Measurements from ENCODE around the gene MAP4. TPM values are rescaled to one million over a fixed set of nuclear protein-coding genes. Genes with fewer than 3 reads are reported as not detected.
"Not testable (repeated sequence)": the region's sequence is repeated elsewhere in the genome, so short reads cannot be mapped to it uniquely, and the experiment has no call there.

Gene MAP4
- polyA plus RNA-seq, 3 donors: 6.2 to 24.1 (median 18.4) TPM

GRCh38 chr3:48065035-48065434, 48.8 kb upstream of the MAP4 start:
- H3K79me2 ChIP-seq (ENCODE audit: insufficient read depth, low read length): peaks cover 60% of the 10 kb centered on the region
- no peak overlapping the region for H3K27ac ChIP-seq (ENCODE audit: low read depth in 1 of 2, low read length in 2 of 2)
- H4K20me1 ChIP-seq (ENCODE audit: insufficient read depth, low read length): peaks cover 39% of the 10 kb centered on the region
- Mint-ChIP-seq H3K4me3 (no peak overlapping the region), H3K27me3 (ENCODE audit: low read depth in 3 of 3) (no peaks in the 10 kb centered on the region), H3K36me3 (peaks cover 3 to 6% of the 10 kb centered on the region in 2 donors), H3K4me1 (peaks cover 21% of the 10 kb centered on the region), H3K27ac (peak overlapping the region in 1 of 7 donors; percentile 57), H3K9me3 (peaks cover 0 to 4% (median 2%) of the 10 kb centered on the region in 7 donors)
- H3K9me3 ChIP-seq (replicated peaks in 1 of 2; ENCODE audit: control insufficient read depth in 1 of 2, insufficient read depth in 1 of 2, low read length in 2 of 2): no peaks in the 10 kb centered on the region
- H3K4me3 ChIP-seq (replicated peaks in 1 of 3; ENCODE audit: low read depth in 2 of 3, low read length in 3 of 3): no peak overlapping the region
- WGBS (ENCODE audit: insufficient coverage): no CpG with 5 or more reads among the region's 1 CpG
- H3K36me3 ChIP-seq (replicated peaks in 1 of 2; ENCODE audit: control insufficient read depth in 1 of 2, insufficient read depth in 2 of 2, low read length in 2 of 2): peaks cover 0 to 6% of the 10 kb centered on the region in 2 donors
- TF ChIP-seq, protein P1, sequence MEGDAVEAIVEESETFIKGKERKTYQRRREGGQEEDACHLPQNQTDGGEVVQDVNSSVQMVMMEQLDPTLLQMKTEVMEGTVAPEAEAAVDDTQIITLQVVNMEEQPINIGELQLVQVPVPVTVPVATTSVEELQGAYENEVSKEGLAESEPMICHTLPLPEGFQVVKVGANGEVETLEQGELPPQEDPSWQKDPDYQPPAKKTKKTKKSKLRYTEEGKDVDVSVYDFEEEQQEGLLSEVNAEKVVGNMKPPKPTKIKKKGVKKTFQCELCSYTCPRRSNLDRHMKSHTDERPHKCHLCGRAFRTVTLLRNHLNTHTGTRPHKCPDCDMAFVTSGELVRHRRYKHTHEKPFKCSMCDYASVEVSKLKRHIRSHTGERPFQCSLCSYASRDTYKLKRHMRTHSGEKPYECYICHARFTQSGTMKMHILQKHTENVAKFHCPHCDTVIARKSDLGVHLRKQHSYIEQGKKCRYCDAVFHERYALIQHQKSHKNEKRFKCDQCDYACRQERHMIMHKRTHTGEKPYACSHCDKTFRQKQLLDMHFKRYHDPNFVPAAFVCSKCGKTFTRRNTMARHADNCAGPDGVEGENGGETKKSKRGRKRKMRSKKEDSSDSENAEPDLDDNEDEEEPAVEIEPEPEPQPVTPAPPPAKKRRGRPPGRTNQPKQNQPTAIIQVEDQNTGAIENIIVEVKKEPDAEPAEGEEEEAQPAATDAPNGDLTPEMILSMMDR (IDR thresholded peaks at IDR 0.05): no peak
- peaks cover 0 to 6% of the 10 kb centered on the region in 2 donors for H3K4me1 ChIP-seq (ENCODE audit: control insufficient read depth in 1 of 2, insufficient read depth in 2 of 2, low read length in 2 of 2)
- H3K27me3 ChIP-seq (ENCODE audit: control insufficient read depth in 2 of 2, insufficient read depth in 2 of 2, low read length in 2 of 2): no peaks in the 10 kb centered on the region
- intact Hi-C loops (cut with micrococcal nuclease): no loop called here
- no peak overlapping the region for H3K4me2 ChIP-seq (replicated peaks; ENCODE audit: extremely low read depth, low read length, poor library complexity, severe bottlenecking)
- DNase-seq: no peak
- no peak overlapping the region for H3K9ac ChIP-seq (ENCODE audit: insufficient read depth, low read length, poor library complexity, severe bottlenecking)
- H2AFZ ChIP-seq (ENCODE audit: insufficient read depth, low read depth, low read length, poor library complexity, severe bottlenecking): no peak overlapping the region

DNA sequence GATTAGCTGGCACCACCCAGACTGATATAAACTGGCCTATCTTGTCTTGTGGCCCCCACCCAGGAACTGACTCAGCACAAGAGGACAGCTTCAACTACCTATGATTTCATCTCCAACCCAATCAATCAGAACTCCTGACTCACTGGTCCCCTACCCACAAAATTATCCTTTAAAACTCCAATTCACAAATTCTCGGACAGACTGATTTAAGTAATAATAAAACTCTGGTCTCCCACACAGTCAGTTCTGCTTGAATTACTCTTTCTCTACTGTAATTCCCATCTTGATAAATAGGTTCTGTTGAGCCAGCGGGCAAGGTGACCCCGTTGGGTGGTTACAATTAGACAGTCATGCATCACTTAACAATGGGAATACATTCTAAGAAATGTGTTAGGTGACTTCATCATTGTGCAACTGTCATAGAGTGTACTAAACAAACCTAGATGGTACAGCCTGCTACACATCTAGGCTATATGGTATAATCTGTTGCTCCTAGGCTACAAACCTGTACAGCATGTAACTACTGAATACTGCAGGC, 48.1 kb upstream of the MAP4 start:
- 100% methylated on average over 1 of the region's 3 CpGs for WGBS (ENCODE audit: insufficient coverage)
- H3K4me1 Mint-ChIP-seq: peaks cover 21% of the 10 kb centered on the region
- H3K9me3 Mint-ChIP-seq: peaks cover 0 to 4% (median 2%) of the 10 kb centered on the region in 7 donors
- TF ChIP-seq, protein P1 (IDR thresholded peaks at IDR 0.05): no peak
- intact Hi-C loops (cut with micrococcal nuclease): no loop called here
- Histone ChIP-seq H3K9me3 (replicated peaks in 1 of 2; ENCODE audit: control insufficient read depth in 1 of 2, insufficient read depth in 1 of 2, low read length in 2 of 2) (no peaks in the 10 kb centered on the region), H3K4me1 (ENCODE audit: control insufficient read depth in 1 of 2, insufficient read depth in 2 of 2, low read length in 2 of 2) (peaks cover 0 to 6% of the 10 kb centered on the region in 2 donors), H3K9ac (ENCODE audit: insufficient read depth, low read length, poor library complexity, severe bottlenecking) (no peak overlapping the region), H3K4me3 (replicated peaks in 1 of 3; ENCODE audit: low read depth in 2 of 3, low read length in 3 of 3) (no peak overlapping the region), H3K27ac (ENCODE audit: low read depth in 1 of 2, low read length in 2 of 2) (no peak overlapping the region), H2AFZ (ENCODE audit: insufficient read depth, low read depth, low read length, poor library complexity, severe bottlenecking) (no peak overlapping the region), H3K36me3 (replicated peaks in 1 of 2; ENCODE audit: control insufficient read depth in 1 of 2, insufficient read depth in 2 of 2, low read length in 2 of 2) (peaks cover 0 to 2% of the 10 kb centered on the region in 2 donors), H4K20me1 (ENCODE audit: insufficient read depth, low read length) (peaks cover 45% of the 10 kb centered on the region), H3K4me2 (replicated peaks; ENCODE audit: extremely low read depth, low read length, poor library complexity, severe bottlenecking) (no peak overlapping the region), H3K27me3 (ENCODE audit: control insufficient read depth in 2 of 2, insufficient read depth in 2 of 2, low read length in 2 of 2) (no peaks in the 10 kb centered on the region), H3K79me2 (ENCODE audit: insufficient read depth, low read length) (peaks cover 54% of the 10 kb centered on the region)
- H3K36me3 Mint-ChIP-seq: peaks cover 2 to 6% of the 10 kb centered on the region in 2 donors
- H3K27me3 Mint-ChIP-seq (ENCODE audit: low read depth in 3 of 3): no peaks in the 10 kb centered on the region
- no peak overlapping the region for H3K4me3 Mint-ChIP-seq
- H3K27ac Mint-ChIP-seq: no peak overlapping the region
- no peak for DNase-seq

DNA sequence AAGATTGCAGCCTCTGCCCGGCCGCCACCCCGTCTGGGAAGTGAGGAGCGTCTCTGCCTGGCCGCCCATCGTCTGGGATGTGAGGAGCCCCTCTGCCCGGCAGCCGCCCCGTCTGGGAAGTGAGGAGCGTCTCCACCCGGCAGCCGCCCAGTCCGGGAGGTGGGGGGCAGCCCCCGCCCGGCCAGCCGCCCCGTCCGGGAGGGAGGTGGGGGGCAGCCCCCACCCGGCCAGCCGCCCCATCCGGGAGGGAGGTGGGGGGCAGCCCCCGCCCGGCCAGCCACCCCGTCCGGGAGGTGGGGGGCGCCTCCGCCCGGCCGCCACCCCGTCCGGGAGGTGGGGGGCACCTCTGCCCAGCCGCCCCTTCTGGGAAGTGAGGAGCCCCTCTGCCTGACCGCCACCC, 45.4 kb upstream of the MAP4 start:
- H3K9me3 ChIP-seq (replicated peaks in 1 of 2; ENCODE audit: control insufficient read depth in 1 of 2, insufficient read depth in 1 of 2, low read length in 2 of 2); H3K9me3 Mint-ChIP-seq; H3K4me3 ChIP-seq (replicated peaks in 1 of 3; ENCODE audit: low read depth in 2 of 3, low read length in 3 of 3); H3K4me3 Mint-ChIP-seq; H3K4me1 ChIP-seq (ENCODE audit: control insufficient read depth in 1 of 2, insufficient read depth in 2 of 2, low read length in 2 of 2); H3K9ac ChIP-seq (ENCODE audit: insufficient read depth, low read length, poor library complexity, severe bottlenecking); H3K4me2 ChIP-seq (replicated peaks; ENCODE audit: extremely low read depth, low read length, poor library complexity, severe bottlenecking); H3K36me3 Mint-ChIP-seq; intact Hi-C loops (cut with micrococcal nuclease); H3K27ac ChIP-seq (ENCODE audit: low read depth in 1 of 2, low read length in 2 of 2); H3K27ac Mint-ChIP-seq; DNase-seq; H3K27me3 ChIP-seq (ENCODE audit: control insufficient read depth in 2 of 2, insufficient read depth in 2 of 2, low read length in 2 of 2); H3K36me3 ChIP-seq (replicated peaks in 1 of 2; ENCODE audit: control insufficient read depth in 1 of 2, insufficient read depth in 2 of 2, low read length in 2 of 2); H2AFZ ChIP-seq (ENCODE audit: insufficient read depth, low read depth, low read length, poor library complexity, severe bottlenecking); H3K27me3 Mint-ChIP-seq (ENCODE audit: low read depth in 3 of 3): not testable (repeated sequence)
- Histone ChIP-seq H3K79me2 (ENCODE audit: insufficient read depth, low read length) (peaks cover 39% of the 10 kb centered on the region), H4K20me1 (ENCODE audit: insufficient read depth, low read length) (peaks cover 31% of the 10 kb centered on the region)
- peaks cover 26% of the 10 kb centered on the region for H3K4me1 Mint-ChIP-seq
- WGBS (ENCODE audit: insufficient coverage): 100% methylated on average over 14 of the region's 33 CpGs

Measured in CD14-positive monocyte (primary cell).